ENCODE results near the gene MRPS18A. TPM values are rescaled to one million over a fixed set of nuclear protein-coding genes. Genes with fewer than 3 reads are reported as not detected.
A peak's percentile ranks its signal among the peaks of the same experiment; 100 is the strongest.

The MRPS18A gene
- total and polyA plus RNA-seq, 9 of the 15 experiments (the other 6 are each of a cell fraction or from before 2014, with no cell fraction given): 87.5 to 243 (median 125) TPM

- 0 out of 2 replicates have a peak, but pooled peaks have one; percentile 25 for TF ChIP-seq HDAC2 (IDR thresholded peaks at IDR 0.05)
- TF ChIP-seq CBFB (CRISPR knock-in tag; IDR thresholded peaks at IDR 0.05): no peak
- no peak for TF ChIP-seq RBM34 (IDR thresholded peaks at IDR 0.05; ENCODE audit: borderline replicate concordance, insufficient read depth, low read length)
- TF ChIP-seq RFX7 (CRISPR knock-in tag; IDR thresholded peaks at IDR 0.05): no peak
- peak; percentile 61 for TF ChIP-seq SMARCE1 (IDR thresholded peaks at IDR 0.05)
- no peak for TF ChIP-seq ZNF134 (CRISPR knock-in tag; conservative IDR thresholded peaks at IDR 0.05)
- no peak for TF ChIP-seq KAT7 (CRISPR knock-in tag; IDR thresholded peaks at IDR 0.05; ENCODE audit: borderline replicate concordance)
- no peak for TF ChIP-seq ZNF311 (CRISPR knock-in tag; IDR thresholded peaks at IDR 0.05)
- TF ChIP-seq TAF7 (tag; IDR thresholded peaks at IDR 0.05): no peak
- no peak for TF ChIP-seq STAT5B (CRISPR knock-in tag; IDR thresholded peaks at IDR 0.05)
- TF ChIP-seq ILF3 (IDR thresholded peaks at IDR 0.05; ENCODE audit: borderline replicate concordance): no peak
- no peak for TF ChIP-seq NFE2L1 (tag; IDR thresholded peaks at IDR 0.05; ENCODE audit: borderline replicate concordance, low read depth)
- peak; percentile 43 to 44; a peak in 2 of 4 replicates for TF ChIP-seq FOXK2 (conservative IDR thresholded peaks at IDR 0.05 in 1 of 2, IDR thresholded peaks at IDR 0.05 in 1 of 2; ENCODE audit: low read depth in 2 of 2)
- no peak for TF ChIP-seq ZNF740 (CRISPR knock-in tag; IDR thresholded peaks at IDR 0.05)
- 0 out of 4 replicates have a peak, but pooled peaks of 1 of the 2 experiments have one; percentile 30 for TF ChIP-seq ZNF740 (tag; IDR thresholded peaks at IDR 0.05)
- no peak for TF ChIP-seq NBN (IDR thresholded peaks at IDR 0.05; ENCODE audit: low read depth)
- TF ChIP-seq YY1 (IDR thresholded peaks at IDR 0.05; ENCODE audit: borderline replicate concordance in 1 of 3, control insufficient read depth in 1 of 3, extremely low read depth in 1 of 3, insufficient read depth in 3 of 3, insufficient read length in 1 of 3, insufficient replicate concordance in 2 of 3, low read depth in 1 of 3, low read length in 2 of 3): peak in 2 of 3 experiments; percentile 7 to 67
- no peak for TF ChIP-seq ZNF431 (CRISPR knock-in tag; IDR thresholded peaks at IDR 0.05)
- TF ChIP-seq TEAD4 (IDR thresholded peaks at IDR 0.05; ENCODE audit: low read length): peak; percentile 86
- no peak for TF ChIP-seq TEAD4 (CRISPR knock-in tag; IDR thresholded peaks at IDR 0.05; ENCODE audit: borderline replicate concordance)
- no peak for TF ChIP-seq ZBTB34 (CRISPR knock-in tag; IDR thresholded peaks at IDR 0.05)
- TF ChIP-seq IRF1 (CRISPR knock-in tag; IDR thresholded peaks at IDR 0.05; ENCODE audit: borderline replicate concordance): no peak
- TF ChIP-seq KLF6 (CRISPR knock-in tag; IDR thresholded peaks at IDR 0.05; ENCODE audit: borderline replicate concordance): peak; percentile 68; the same call in 1 of the 2 replicates
- peak; percentile 54; the same call in 1 of the 2 replicates for TF ChIP-seq MYNN (IDR thresholded peaks at IDR 0.05)
- no peak for TF ChIP-seq MYNN (CRISPR knock-in tag; IDR thresholded peaks at IDR 0.05)
- no peak for TF ChIP-seq ZNF197 (CRISPR knock-in tag; IDR thresholded peaks at IDR 0.05; ENCODE audit: low read depth)
Observed at GRCh38 chr6:43639984-43640800, 47.4 kb downstream of the MRPS18A start (continued).
